Fibroblast of lung (primary cell): ENCODE data around the gene CEMP1. TPM values are rescaled to one million over a fixed set of nuclear protein-coding genes. Genes with fewer than 3 reads are reported as not detected.

Experiments
- DNase-seq, 2 donors: peaks; one replicate each; pipeline versions ENCODE4 v3.0.0 to v3.0.0-alpha.2; 2010; ENCODE audit warnings: low read depth in 2 of 2
- H2AFZ ChIP-seq: 2 replicates; pipeline ENCODE4 v1.5.1; 2012; ENCODE audit warnings: low read length, control low read depth, inconsistent platforms
- H3K27ac ChIP-seq: 2 replicates; pipeline ENCODE4 v1.5.1; 2011; ENCODE audit warnings: low read length, control low read depth; ENCODE audit not compliant: insufficient read depth
- H3K27me3 ChIP-seq: 2 replicates; pipeline ENCODE4 v1.5.1; 2011; ENCODE audit warnings: mild to moderate bottlenecking, low read length; ENCODE audit not compliant: control insufficient read depth, insufficient read depth
- H3K36me3 ChIP-seq: 2 replicates; pipeline ENCODE4 v1.5.1; 2011; ENCODE audit warnings: low read length; ENCODE audit not compliant: control insufficient read depth, insufficient read depth
- H3K4me1 ChIP-seq: 2 replicates; pipeline ENCODE4 v1.5.1; 2011; ENCODE audit warnings: low read length; ENCODE audit not compliant: control insufficient read depth, insufficient read depth; ENCODE audit errors: extremely low read depth
- H3K4me2 ChIP-seq: 2 replicates; pipeline ENCODE4 v1.5.1; 2011; ENCODE audit warnings: low read length, control low read depth; ENCODE audit not compliant: insufficient read depth; ENCODE audit errors: extremely low read depth
- H3K4me3 ChIP-seq, 4 experiments: fragments of 200-600 bp in 1 of 4; sonication (generic) in 1 of 4; replicated peaks in 1 of 4; 2 replicates each; pipeline ENCODE4 v1.5.1; 2011 to 2016; ENCODE audit warnings: low read length in 4 of 4, low read depth in 3 of 4, mild to moderate bottlenecking in 3 of 4, control low read depth in 2 of 4, inconsistent platforms in 1 of 4, mixed read lengths in 1 of 4; ENCODE audit not compliant: insufficient read depth in 1 of 4; ENCODE audit errors: control extremely low read depth in 1 of 4
- H3K79me2 ChIP-seq: 2 replicates; pipeline ENCODE4 v1.5.1; 2012; ENCODE audit warnings: mild to moderate bottlenecking, low read length, inconsistent platforms; ENCODE audit not compliant: control insufficient read depth, insufficient read depth
- H3K9ac ChIP-seq: 2 replicates; pipeline ENCODE4 v1.5.1; 2011; ENCODE audit warnings: mild to moderate bottlenecking, low read length, control low read depth; ENCODE audit not compliant: insufficient read depth
- H3K9me3 ChIP-seq: 2 replicates; pipeline ENCODE4 v1.5.1; 2012; ENCODE audit warnings: low read depth, low read length; ENCODE audit not compliant: control insufficient read depth, insufficient read depth
- H4K20me1 ChIP-seq: 2 replicates; pipeline ENCODE4 v1.5.1; 2011; ENCODE audit warnings: low read length; ENCODE audit not compliant: control insufficient read depth, insufficient read depth; ENCODE audit errors: extremely low read depth
- EZH2 ChIP-seq: IDR thresholded peaks from 2 replicates; pipeline ENCODE4 v1.5.1; 2012; ENCODE audit warnings: low read length, control low read depth, mild to moderate bottlenecking; ENCODE audit errors: missing control alignments
- polyA plus RNA-seq, 2 donors: library from polyadenylated mRNA; depleted of rRNA in 1 of 2; stranded (reverse) in 1 of 2; unstranded in 1 of 2; fragments of >200 nt; gene quantifications; 2 replicates each; pipeline ENCODE4 v1.2.1, GENCODE V29; 2011 to 2012; ENCODE audit warnings: missing spikeins in 1 of 2
- total RNA-seq: library from RNA; depleted of rRNA; stranded (reverse); fragments of >200 nt; gene quantifications from 2 replicates; pipeline ENCODE4 v1.2.1, GENCODE V29; 2014
- TF ChIP-seq, protein P1 (sequence below), 2 donors: IDR thresholded peaks in 1 of 2; conservative IDR thresholded peaks in 1 of 2; 1 replicate in 1 of 2; 2 replicates in 1 of 2; pipeline ENCODE4 v1.5.1; 2011 to 2012; ENCODE audit warnings: low read length in 2 of 2, control low read depth in 1 of 2, inconsistent platforms in 1 of 2, low read depth in 1 of 2, mild to moderate bottlenecking in 1 of 2

Gene CEMP1
- total and polyA plus RNA-seq, 2 donors (not counting 1 experiment from before 2014, with no cell fraction given), result not detected

DNA sequence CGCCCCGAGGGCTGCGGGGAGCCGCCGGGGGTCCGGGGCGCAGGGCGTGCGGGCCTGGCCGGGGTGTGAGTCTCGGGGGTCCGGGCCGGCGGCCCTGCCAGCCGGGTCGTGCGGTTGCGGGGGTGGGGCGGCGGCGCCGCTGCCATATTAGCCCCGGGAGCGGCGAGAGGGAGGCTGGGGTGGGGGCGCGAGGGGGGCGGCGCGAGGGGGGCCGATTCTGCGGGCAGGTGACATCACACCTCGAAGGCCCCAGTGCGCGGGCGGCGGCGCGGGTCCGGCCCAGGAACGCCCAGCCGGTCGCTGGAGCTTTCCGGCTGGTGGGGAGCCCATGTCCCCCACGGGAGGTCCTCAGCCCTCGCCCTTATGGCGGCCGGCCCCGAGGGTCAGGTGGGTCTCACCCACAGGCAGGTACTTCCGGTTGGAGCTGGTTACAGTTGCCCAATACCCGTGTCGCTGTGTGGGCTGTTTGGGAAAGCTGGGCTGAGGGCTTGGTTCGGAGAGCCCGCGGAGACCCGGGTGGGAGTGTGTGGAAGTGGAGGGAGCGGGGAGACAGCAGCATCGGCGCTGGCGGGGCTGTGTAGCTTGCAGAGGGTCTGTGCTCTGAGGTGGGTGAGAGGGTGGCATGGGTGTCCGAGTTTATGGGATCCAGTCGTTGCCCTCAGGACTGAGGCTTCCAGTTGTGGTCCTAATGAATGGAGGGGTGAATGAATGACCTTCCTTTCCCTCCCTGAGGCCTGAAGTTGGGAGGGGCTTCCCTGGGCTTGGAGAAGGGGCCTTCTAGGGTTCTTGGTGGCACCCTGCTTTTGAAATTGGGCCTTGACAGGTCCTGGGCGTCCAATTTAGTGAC lies 16.7 kb downstream of the CEMP1 start:
- H2AFZ ChIP-seq, result no peak overlapping the region
- no peak for DNase-seq

DNA sequence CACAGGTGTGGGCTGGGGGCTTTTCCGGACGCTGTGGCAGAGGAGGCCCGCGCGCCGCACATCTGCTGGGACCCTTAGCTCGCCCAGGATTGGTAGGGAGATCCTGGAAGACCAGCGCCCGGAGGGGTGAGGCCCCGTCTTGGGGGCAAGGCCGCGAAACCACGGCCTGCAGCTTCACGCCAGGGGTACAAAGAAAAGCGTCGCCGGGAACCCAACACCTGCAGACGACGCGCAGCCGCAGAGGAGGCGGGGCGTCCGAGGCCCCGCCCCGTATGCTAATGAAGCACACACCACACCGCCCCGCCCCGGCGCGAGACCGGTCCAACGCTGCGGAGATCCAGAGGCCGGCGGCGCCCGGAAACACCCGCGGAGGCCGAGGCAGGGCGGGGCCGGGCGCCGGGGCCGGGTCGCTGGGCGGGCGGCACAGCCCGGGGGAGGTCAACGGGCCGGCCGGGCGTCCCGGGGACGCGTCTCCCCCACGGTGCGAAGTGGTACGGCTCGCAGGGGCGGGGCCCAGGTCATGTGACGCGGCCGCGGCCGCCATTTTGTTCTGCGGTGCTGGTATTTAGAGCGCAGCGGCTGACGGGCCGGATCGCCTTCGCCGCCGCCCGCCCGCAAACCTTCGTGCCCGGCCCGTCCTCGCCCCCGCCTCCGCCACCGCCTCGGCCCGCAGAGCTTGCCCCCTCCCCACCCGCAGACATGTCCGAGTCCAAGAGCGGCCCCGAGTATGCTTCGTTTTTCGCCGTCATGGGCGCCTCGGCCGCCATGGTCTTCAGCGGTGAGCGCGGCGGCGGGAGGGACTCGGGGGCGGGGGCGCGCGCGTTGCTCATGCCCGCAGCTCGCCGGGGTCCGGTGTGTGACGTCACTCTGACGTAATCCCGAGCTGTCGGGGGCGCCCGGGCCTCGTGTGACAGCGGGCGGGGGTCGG lies 17.5 kb downstream of the CEMP1 start, which contains the start of gene ATP6V0C:
TSS of gene ATP6V0C (plus strand) at position 548 of the 928 bp plus-strand sequence. CDS start at position 700, 152 bp downstream.
- Histone ChIP-seq H3K4me2 (peak within 1 kb of the TSS; percentile 89), H3K9ac (peak within 1 kb of the TSS; percentile 96), H3K4me1 (peaks cover 18% of the 10 kb centered on the region), H3K27me3 (no peaks in the 10 kb centered on the region), H3K4me3 (peak within 1 kb of the TSS; percentile 57 to 96 (median 90)), H4K20me1 (peaks cover 2% of the 10 kb centered on the region), H3K36me3 (peaks cover 3% of the 10 kb centered on the region), H3K27ac (peak within 1 kb of the TSS; percentile 90), H3K79me2 (peaks cover 47% of the 10 kb centered on the region), H2AFZ (no peak within 1 kb of the TSS), H3K9me3 (no peaks in the 10 kb centered on the region)
- DNase-seq, result peak; percentile 76 to 82
- no peak for TF ChIP-seq EZH2
- TF ChIP-seq, protein P1, sequence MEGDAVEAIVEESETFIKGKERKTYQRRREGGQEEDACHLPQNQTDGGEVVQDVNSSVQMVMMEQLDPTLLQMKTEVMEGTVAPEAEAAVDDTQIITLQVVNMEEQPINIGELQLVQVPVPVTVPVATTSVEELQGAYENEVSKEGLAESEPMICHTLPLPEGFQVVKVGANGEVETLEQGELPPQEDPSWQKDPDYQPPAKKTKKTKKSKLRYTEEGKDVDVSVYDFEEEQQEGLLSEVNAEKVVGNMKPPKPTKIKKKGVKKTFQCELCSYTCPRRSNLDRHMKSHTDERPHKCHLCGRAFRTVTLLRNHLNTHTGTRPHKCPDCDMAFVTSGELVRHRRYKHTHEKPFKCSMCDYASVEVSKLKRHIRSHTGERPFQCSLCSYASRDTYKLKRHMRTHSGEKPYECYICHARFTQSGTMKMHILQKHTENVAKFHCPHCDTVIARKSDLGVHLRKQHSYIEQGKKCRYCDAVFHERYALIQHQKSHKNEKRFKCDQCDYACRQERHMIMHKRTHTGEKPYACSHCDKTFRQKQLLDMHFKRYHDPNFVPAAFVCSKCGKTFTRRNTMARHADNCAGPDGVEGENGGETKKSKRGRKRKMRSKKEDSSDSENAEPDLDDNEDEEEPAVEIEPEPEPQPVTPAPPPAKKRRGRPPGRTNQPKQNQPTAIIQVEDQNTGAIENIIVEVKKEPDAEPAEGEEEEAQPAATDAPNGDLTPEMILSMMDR (conservative IDR thresholded peaks at IDR 0.05 in 1 of 2, IDR thresholded peaks at IDR 0.05 in 1 of 2; ENCODE audit: low read depth in 1 of 2, low read length in 2 of 2), result no peak

More for the DNA sequence above, 16.7 kb downstream of the CEMP1 start:
- TF ChIP-seq, protein P1 (conservative IDR thresholded peaks at IDR 0.05 in 1 of 2, IDR thresholded peaks at IDR 0.05 in 1 of 2; ENCODE audit: low read depth in 1 of 2, low read length in 2 of 2), result no peak
- no peak for TF ChIP-seq EZH2
- H3K4me3 ChIP-seq, result peak overlapping the region; percentile 57 to 96 (median 90)
- H4K20me1 ChIP-seq, result peaks cover 2% of the 10 kb centered on the region
- H3K9ac ChIP-seq, result peak overlapping the region; percentile 96
- H3K79me2 ChIP-seq, result peaks cover 56% of the 10 kb centered on the region
- peak overlapping the region; percentile 90 for H3K27ac ChIP-seq
- no peaks in the 10 kb centered on the region for H3K9me3 ChIP-seq
- peaks cover 8% of the 10 kb centered on the region for H3K36me3 ChIP-seq
- peaks cover 23% of the 10 kb centered on the region for H3K4me1 ChIP-seq
- peak overlapping the region; percentile 89 for H3K4me2 ChIP-seq
- no peaks in the 10 kb centered on the region for H3K27me3 ChIP-seq
